Hematopoietic multipotent progenitor cell treated with erythropoietin and hydrocortisone succinate and interleukin-3 and kit ligand, for 6 days (in vitro differentiated cells): Measurements from ENCODE around the gene GNG10.
"Not testable (repeated sequence)": the region's sequence is repeated elsewhere in the genome, so short reads cannot be mapped to it uniquely, and the experiment has no call there.

Source experiments
- DNase-seq: peaks from one replicate; pipeline ENCODE4 v3.0.0-alpha.2; 2015

The GNG10 gene

DNA sequence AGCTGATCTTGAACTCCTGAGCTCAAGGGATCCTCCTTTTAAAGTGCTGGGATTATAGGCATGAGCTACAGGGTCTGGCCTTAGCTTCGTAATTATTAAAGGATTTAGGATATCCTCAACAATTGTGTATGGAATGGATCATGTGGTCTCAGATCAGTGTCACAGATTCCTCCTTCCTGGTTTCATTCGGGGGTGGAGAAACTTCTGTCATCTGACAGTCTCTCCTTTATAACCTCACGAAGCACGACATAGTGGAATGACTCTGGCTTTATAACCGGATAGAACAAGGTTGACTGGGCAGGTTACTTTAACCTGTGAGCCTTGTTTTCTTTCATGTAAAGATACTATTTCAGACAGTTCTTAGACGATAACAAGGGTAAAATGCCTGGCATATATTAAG lies 4.4 kb upstream of the GNG10 start:
- no peak for DNase-seq

DNA sequence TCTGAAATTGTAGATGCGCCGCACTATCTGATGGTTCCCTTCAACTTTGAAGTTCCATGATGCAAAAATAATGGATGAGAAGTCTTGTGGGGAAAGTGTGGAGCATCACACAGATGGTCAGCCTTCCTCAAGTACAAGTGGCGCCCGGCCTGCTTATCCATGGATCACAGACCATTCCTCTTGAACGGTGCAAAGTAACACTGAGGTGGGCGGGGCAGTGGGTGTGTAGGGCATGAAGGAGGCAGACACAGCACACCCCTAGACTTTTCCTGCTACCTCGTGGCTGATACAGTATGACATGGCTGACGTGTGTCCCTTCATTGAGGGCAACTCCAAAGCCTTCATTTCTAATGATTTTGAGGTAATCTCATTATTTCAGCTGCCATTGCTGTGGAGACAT lies 2.5 kb upstream of the GNG10 start:
- DNase-seq = peak; percentile 14

DNA sequence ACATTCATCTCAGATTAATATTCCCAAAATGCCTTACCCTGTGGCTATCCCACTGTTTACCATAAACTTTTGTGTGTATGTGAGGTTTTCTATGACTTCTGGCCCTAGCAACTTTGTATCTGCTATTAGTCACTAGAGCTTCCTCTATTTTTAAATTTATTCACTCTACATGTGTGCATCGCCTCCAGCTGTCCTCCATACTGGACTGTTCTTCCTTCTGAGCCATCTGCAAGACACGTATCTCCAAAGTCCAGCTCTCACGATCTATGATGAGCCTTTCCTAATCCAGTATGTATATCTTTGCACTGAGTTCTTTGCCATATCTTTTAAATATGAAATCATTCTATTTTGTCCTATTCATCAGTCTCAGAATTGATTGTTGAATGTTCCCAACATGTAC lies 1.7 kb upstream of the GNG10 start:
- DNase-seq = no peak

DNA sequence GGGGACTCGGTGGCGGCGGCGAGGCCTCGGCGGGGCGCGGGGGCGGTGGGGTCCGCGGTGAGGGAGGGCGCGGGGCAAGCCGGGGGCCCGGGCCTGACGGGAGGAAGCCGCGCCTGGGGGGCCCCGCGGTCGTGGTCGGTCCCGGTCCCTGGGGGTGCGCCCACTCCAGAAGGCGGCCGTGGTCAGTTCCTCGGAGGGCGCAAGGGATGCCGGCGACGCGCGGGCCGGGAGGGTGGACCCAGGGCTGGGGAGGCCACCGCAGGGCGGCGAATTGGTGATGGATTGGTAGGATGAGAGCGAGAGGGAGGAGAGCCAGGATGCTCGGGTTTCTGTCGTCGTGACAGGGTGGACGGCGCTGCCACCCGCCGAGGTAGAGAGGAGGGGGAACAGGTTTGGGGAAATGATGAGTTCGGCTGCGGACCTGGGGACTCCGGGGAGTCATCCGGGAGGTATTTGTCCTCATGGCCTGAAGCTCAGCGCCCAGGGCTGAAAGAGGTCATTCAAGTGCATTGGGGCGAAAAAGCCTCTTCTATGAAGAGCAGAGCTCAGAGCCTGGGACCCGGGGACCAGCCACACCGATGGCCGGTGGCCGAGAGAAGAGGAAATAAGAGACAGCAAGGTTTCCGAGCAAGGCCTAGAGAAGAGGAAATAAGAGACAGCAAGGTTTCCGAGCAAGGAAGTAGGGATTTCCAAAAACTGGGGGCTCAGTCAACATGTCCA lies 557 bp downstream of the GNG10 start:
- DNase-seq = peak; percentile 43

DNA sequence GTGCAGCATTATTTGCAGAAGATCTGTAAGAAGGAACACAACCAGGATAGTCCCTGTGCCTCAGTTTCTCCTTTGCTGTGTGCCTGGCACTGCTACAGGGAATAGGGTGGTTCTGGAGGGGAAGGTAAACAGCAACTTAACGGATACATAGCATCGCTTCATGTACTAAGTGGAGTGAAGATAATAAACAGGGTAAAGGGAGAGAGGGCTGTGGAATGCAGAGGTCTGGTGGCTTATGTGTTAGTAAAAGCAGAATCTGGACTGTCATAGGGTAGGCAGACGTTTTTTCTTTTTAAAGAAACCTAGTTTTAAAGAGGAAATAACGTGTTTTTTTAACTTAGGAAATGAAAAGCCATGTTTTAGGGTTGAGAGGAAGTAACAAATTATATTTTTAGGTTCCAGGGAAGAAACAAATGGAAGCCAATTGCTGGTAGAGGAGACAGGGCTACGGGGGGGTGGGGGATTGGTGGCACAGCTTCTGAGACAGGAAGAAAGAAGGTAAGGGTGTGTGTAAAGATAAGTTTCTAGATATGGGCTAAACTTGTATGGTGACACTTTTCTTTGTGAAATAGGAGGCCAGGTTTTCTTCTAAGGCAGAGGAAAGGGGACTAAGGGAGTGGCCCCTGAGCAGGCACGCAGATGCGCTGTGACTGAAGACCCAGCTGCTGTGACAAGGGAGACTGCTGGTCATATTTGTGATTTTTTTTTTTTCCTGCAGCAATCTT lies 1.3 kb downstream of the GNG10 start:
- DNase-seq = peak; percentile 36

DNA sequence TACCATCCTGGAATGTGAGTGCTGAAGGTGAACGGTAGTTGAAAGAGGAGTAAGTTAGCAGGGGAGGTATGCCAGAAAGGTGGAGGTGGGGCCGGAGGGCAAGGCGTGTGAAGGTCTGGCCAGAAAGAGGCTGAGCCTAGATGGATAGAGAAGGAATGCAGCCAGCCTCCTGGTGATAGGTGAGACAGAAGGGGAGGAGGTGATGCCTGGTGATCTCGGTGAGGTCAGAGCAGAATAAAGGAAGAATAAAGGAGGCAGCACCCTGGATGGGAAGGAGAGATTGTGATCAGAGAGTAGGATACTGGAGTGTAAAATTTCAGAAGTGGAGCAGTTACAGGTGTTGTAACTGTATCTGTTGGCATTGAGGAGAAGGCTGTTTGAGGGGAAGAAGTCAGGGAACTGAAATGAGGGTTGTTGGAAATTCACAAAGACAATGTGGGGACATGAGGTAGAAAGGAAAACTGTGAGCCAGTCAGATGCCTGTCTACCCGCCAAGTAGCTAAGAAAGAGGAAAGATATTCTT lies 2.0 kb downstream of the GNG10 start:
- DNase-seq = no peak

DNA sequence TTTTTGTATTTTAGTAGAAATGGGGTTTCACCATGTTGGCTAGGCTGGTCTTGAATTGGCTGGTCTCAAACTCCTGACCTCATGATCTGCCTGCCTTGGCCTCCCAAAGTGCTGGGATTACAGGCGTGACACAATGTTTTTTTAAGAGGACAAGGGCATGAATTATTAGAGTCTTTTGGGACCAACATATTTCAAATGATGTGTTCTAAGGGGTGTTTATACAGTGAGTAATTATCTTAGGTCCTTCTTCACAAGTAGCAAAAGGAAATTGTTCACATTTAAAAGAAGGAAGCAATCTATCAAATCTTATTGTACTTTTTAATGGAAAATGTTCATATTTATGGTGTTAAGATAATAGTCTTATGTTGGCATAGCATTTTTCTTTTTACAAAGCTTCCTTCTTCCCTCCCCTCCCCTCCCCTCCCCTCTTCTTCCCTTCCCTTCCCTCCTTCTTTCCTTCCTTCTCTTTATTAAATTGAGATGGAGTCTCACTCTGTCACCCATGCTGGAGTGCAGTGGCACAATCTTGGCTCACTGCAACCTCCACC lies 6.7 kb downstream of the GNG10 start:
- no peak for DNase-seq

DNA sequence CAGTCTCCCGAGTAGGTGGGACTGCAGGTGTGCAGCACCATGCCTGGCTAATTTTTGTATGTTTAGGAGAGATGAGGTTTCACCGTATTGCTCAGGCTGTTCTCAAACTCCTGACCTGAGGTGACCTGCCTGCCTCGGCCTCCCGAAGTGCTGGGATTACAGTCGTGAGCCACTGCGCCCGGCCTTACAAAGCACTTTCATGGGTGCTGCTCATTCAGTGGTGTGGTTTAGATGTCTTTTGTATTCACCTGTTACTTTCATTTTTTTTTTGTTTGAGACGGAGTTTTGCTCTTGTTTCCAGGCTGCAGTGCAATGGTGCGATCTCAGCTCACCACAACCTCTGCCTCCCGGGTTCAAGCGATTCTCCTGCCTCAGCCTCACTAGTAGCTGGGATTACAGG lies 7.2 kb downstream of the GNG10 start:
- DNase-seq = not testable (repeated sequence)

DNA sequence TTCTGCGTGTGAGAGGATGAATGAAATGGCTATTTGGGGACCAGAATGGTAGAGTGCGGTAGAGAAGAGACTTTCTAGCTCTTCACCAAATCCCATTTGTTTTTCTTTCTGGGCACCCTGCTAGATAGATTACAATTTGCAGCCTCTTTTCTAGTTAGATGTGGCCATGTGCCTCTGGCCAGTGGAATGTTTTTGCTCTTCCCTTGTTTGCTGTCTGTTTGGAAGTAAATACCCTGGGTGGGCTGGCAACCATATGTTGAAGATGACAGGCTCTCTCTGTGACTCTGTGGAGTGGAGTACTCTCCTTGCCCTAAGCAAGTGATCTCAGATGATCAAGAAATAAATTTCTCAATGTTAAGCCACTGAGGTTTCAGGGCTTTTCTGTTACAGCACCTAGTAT lies 12.9 kb downstream of the GNG10 start:
- no peak for DNase-seq

DNA sequence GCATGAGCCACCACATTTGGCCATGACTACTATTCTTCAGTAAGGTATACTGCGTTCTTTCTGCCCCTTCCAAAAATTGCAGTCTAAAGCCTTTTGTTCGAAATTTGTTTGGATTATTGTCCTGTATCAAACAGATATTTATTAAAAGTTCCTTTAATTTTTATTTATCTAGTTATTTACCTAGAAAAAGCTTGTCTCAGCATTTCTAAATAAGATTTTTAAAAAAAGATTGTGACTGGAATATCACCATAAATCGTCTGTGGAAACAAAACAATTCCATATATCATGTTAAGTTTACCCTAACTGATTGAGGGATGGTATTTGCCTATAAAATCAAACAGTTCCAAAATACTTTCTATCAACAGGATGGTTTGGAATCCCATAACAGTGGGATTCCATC lies 14.7 kb downstream of the GNG10 start:
- DNase-seq = no peak

DNA sequence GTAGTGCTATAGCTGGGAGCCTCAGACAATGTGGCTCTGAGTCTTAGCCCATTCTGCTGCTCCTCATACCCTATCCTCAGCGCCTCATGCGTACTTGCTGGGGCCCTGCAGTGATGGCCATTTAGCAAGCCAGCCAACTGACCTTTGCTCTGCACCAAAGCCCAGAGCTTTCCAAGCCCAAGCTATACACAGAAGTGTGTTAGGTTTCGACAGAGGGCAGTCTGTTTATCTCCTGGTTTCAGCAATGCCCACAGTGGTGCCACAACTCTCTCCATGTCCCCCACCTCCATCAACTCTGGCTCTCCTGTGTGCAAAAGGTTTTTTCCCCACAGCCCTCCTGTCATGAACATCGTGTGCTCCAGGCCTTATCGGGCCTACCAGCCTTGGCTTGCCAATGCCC lies 16.9 kb downstream of the GNG10 start:
- DNase-seq = no peak

DNA sequence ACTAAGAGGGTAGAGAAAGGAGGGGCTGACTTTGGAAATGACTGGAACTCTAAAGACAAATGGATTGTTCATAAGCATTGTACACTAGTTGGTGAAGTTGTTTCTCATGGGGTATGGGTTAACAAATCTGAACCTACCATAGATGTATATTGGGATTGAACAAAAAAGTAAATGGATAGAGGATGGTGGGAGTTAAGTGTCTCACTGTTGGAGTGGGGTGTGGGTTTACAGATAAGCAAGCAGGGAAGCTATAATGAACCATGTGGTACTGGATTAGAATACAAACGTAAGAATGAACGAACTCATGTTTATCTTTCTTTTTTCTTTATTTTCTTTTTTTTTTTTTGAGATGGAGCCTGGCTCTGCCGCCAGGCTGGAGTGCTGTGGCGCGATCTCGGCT lies 17.8 kb downstream of the GNG10 start:
- DNase-seq = no peak

DNA sequence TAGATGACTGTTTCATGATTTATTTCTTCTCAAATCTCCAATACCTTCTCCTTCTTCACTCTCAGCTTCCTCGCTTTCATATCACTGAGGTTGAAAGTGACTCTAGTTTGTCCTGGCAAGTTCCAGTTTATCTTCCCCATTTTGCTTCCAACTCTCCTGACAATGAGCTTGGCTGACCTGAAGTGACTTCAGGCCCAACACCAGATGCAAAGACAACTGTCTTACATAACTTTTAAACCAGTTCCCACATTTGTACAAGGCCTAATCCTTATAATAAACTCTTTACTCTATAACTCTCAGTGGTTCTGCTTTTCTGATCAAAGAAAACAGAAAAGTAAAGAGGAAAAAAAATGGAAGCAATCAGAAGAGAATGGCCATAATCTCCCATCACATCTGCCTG lies 22.0 kb downstream of the GNG10 start:
- DNase-seq = no peak

DNA sequence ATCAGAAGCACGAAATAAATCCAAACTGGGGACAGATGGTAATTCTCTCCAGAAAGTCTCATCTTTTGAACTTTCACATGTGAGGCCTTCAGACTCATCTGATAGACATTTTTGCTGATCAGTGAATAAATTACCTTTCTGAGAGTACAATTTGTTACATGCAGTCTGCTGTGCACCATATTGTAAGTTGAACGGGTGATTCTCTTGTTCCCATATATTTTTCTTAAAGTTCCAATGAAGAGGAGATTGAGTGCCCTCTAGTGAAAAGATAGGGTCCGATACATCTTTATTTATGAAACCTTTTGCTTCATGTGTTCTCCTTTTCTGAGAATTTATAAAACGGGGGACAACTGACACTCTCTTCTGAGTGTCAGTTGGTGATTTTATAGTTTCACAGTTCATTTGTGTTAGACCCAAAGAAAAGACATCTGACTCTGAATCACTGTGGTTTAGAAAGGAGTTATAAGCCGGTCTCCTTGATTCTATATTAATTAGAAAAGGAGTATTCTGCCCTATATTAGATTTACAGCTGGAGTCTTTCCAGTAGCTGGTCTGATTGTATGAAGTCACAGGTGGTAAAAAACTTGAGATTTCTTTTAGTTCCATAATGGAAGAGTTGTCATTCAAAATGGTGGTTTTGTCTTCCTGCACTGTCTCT lies 30.4 kb downstream of the GNG10 start:
- peak; percentile 74 for DNase-seq

DNA sequence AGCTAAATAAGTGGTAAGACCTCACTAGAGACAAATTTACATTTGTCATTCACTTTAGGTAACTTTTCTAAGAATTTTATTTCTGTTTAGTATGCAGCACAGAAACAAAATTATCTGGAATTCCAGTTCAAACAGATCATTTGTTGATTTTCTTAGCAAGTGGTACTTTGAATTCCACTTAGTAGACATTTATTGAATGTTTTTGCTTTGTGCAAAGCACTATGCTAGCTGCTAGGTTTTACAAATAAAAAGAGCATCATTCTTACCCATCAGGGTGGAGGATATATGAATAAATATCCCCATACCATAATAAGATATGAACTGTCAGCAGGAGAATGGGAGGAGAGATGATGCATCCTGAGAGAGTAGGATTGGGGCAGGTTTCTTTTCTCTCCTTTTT lies 35.4 kb downstream of the GNG10 start:
- DNase-seq = no peak

DNA sequence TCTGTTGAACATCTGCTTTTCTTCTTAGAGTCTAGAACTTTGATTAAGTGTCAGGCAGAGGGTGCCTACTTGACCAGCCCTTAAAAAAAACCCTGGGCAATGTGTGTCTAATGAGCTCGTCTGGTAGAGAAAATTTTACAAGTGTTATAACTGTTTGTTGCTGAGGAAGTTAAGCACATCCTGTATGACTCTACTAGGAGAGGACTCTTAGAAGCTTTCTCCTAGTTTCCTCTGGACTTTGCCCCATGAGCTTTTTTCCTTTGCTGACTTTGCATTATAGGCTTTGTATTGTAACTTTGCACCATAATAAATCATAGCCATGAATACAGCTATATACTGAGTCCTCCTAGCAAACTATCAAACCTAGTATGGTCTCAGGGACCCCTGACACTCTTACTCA lies 39.4 kb downstream of the GNG10 start:
- no peak for DNase-seq

DNA sequence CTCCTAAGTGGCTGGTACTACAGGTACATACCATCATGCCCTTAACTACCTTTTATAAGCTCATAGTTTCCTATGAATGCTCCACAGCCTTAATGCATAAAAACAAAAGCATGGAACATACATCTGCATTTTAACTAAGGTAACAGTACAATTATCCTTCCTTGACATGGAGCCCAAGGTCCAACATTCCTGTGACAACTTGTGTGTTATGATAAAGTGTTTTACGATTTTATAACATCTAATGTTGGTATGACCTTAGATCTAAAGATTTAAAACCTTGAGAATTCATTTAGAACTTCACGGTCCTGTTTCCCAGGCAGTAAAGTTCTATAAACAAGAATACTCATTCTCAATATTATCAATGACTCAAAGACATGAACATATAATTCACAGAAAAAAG lies 43.1 kb downstream of the GNG10 start:
- no peak for DNase-seq

DNA sequence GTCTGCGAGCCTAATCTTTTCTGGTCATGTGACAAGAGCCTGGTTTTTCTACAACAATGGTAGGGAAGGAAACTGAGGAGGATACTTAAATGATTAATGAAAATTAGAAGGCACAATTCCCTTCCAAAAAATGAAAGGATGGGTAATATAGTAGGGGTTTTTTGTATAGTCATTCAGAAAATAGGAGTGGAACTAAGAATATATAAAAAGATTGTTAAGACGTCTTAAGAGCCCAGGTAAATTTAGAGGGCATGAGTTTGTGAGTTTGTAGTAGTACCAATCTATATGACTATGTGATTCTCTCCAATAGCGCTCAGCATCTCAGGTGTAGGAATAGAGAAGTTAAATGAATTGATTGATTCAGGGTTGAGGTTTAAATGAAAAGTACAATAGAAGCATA lies 50.1 kb downstream of the GNG10 start:
- DNase-seq = no peak

DNA sequence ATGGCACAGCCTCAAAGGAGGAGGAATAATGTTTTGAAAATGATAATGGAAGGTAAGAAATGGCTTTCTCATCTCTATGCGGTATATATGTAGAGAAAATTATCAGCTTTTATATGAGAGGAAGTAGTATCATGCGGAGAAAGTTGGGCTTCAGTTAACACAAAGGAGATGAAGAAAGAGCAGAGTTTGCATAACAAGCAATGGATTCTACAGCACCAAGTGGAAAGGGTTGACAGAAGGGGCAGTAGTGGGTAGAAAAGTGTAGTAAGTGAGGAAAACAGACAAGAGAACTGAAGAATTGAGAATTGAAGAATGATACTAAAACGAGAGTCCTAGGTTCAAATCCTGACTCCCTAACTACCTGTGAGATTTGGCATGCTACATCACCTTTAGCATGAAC lies 51.0 kb downstream of the GNG10 start:
- DNase-seq = no peak

DNA sequence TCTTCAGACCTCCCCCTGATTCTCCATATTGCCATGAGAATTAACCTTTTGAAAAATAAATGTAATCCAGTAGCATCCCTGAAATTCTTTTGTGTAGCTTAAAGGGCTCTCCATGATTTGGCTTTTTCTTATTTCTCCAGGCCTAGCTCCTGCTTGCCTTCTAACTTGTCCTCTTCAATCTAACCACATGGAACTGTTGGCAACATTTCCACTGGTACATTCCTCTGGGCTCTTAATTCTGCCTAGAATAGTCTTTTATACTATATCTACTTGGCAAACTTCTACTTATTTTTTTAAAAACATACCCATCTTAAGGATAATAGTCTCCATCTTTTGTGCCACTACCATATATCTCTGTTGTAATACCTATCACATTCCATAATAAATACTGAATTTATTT lies 54.1 kb downstream of the GNG10 start:
- DNase-seq = no peak

DNA sequence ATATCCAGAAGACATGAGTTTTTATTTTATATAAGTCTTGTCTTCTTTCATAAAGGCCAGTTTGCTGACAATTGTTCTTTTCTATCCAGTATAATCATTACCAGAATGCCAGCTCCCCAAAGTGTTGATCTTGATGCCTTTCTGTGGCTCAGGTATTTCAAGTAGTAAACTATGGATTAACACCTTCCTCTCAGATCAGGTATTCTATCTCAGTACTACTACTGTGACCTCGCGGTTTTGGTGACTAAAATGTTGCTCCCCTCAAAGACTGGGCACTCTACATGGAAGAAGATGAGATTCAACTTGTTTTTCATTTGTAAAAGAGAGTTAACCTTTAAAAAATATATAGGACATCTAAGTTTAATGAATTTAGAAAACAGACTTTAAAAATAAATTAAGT lies 58.1 kb downstream of the GNG10 start:
- no peak for DNase-seq
